Transverse colon (tissue), 4 donors: Measurements from ENCODE around the gene WNT16. TPM values are rescaled to one million over a fixed set of nuclear protein-coding genes. Genes with fewer than 3 reads are reported as not detected.

Experiments used
- DNase-seq: peaks from one replicate; pipeline ENCODE4 v3.0.0-alpha.2; 2019
- H3K27ac ChIP-seq, 4 donors: fragments of 200-600 bp; sonication (generic); 2 replicates each; pipeline ENCODE4 v1.5.1; 2016 to 2018; ENCODE audit warnings: inconsistent platforms in 4 of 4
- H3K27me3 ChIP-seq: fragments of 200-600 bp; sonication (generic); 2 replicates; pipeline ENCODE4 v1.5.1; 2017; ENCODE audit warnings: inconsistent platforms
- H3K36me3 ChIP-seq, 4 donors: fragments of 200-600 bp; sonication (generic); 2 replicates each; pipeline ENCODE4 v1.5.1; 2017 to 2019; ENCODE audit warnings: inconsistent platforms in 4 of 4
- H3K4me1 ChIP-seq, 4 donors: fragments of 200-600 bp; sonication (generic); 2 replicates each; pipeline ENCODE4 v1.5.1; 2017 to 2020; ENCODE audit warnings: inconsistent platforms in 4 of 4
- H3K4me3 ChIP-seq, 4 donors: fragments of 200-600 bp; sonication (generic); 1 replicate in 1 of 4; 2 replicates in 3 of 4; pipeline versions ENCODE4 v1.5.1 to v1.6.1; 2017 to 2019; ENCODE audit warnings: inconsistent platforms in 4 of 4
- H3K9me3 ChIP-seq, 2 donors: fragments of 200-600 bp; sonication (generic); 2 replicates each; pipeline ENCODE4 v1.5.1; 2017 to 2019; ENCODE audit warnings: inconsistent platforms in 2 of 2
- EP300 ChIP-seq: sonication (generic); formaldehyde crosslinking; IDR thresholded peaks from one replicate; pipeline ENCODE4 v1.6.1; 2017; ENCODE audit warnings: antibody characterized with exemption, low read depth
- POLR2A ChIP-seq: fragments of 450-650 bp; IDR thresholded peaks from one replicate; pipeline ENCODE4 v1.6.1; 2016; ENCODE audit warnings: antibody characterized with exemption, mild to moderate bottlenecking, moderate library complexity
- POLR2AphosphoS5 ChIP-seq, 3 donors: sonication (generic); formaldehyde crosslinking; IDR thresholded peaks; one replicate each; pipeline ENCODE4 v1.6.1; 2016; ENCODE audit warnings: antibody characterized with exemption in 3 of 3
- WGBS, 2 donors: methylation state at CpG; one replicate each; pipeline ENCODE4 v1.1.5; 2018; ENCODE audit warnings: low coverage in 1 of 2; 5-methylcytosine and 5-hydroxymethylcytosine counted together
- in situ Hi-C, 4 donors: fragments of 200-750 bp; cut with MboI; loops; one replicate each; pipeline versions ENCODE4 v1.15.0 to v1.15.1; 2017; ENCODE audit warnings: low sequenced_read_pairs in 3 of 4, low pct_ligation_motif_present in 1 of 4, low pct_unique_long_range_greater_than_20kb in 1 of 4
- intact Hi-C: fragments of 100-400 bp; cut with DNase I; formaldehyde crosslinking; loops from one replicate; pipeline ENCODE4 v1.15.1; 2023; ENCODE audit warnings: low total_unique reads
- total RNA-seq, 4 donors: library from RNA; depleted of rRNA; stranded (reverse); fragments of >200 nt; gene quantifications; one replicate each; pipeline ENCODE4 v1.1.0, GENCODE V29; 2016
- TF ChIP-seq, protein P1 (sequence below), 5 experiments: fragments of 200-600 bp in 3 of 5; fragments of 450-650 bp in 2 of 5; sonication (generic) in 3 of 5; IDR thresholded peaks; 1 replicate in 2 of 5; 2 replicates in 3 of 5; pipeline ENCODE4 v1.5.1; 2016 to 2017; ENCODE audit warnings: antibody characterized with exemption in 5 of 5, inconsistent platforms in 3 of 5, mild to moderate bottlenecking in 2 of 5, moderate library complexity in 1 of 5

The WNT16 gene
- total RNA-seq, 4 donors from 2014 or later: 0.32 TPM; not detected in 3

DNA sequence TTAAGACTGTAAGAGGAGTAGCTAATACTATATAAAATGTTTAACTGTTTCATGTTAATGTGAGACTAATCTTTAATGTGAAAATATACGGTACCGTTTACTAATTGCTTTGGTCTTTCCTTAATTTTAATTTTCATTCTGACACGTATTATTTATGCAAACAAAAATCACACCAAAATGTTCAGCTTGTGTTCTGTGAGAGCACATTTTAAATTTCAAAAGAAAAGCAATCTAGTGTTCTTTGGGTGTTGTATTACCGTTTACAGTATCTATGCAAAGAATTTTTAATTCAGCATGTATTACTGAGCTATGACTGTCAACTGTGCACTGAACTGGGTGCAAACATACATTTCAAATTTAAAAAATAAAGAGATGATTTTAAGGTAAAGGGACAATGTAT lies 2.2 kb downstream of the WNT16 start:
- Histone ChIP-seq H3K27me3 (peaks cover 78% of the 10 kb centered on the region), H3K4me1 (peaks cover 6 to 22% (median 17%) of the 10 kb centered on the region in 4 donors), H3K9me3 (no peaks in the 10 kb centered on the region), H3K4me3 (no peak overlapping the region), H3K36me3 (no peaks in the 10 kb centered on the region), H3K27ac (no peak overlapping the region)
- no peak for DNase-seq
- intact Hi-C loops (no loop called here), in situ Hi-C loops (no loop called here)
- TF ChIP-seq EP300: no peak
- no peak for TF ChIP-seq POLR2AphosphoS5 (IDR thresholded peaks at IDR 0.05)
- no peak for TF ChIP-seq POLR2A
- TF ChIP-seq, protein P1, sequence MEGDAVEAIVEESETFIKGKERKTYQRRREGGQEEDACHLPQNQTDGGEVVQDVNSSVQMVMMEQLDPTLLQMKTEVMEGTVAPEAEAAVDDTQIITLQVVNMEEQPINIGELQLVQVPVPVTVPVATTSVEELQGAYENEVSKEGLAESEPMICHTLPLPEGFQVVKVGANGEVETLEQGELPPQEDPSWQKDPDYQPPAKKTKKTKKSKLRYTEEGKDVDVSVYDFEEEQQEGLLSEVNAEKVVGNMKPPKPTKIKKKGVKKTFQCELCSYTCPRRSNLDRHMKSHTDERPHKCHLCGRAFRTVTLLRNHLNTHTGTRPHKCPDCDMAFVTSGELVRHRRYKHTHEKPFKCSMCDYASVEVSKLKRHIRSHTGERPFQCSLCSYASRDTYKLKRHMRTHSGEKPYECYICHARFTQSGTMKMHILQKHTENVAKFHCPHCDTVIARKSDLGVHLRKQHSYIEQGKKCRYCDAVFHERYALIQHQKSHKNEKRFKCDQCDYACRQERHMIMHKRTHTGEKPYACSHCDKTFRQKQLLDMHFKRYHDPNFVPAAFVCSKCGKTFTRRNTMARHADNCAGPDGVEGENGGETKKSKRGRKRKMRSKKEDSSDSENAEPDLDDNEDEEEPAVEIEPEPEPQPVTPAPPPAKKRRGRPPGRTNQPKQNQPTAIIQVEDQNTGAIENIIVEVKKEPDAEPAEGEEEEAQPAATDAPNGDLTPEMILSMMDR (IDR thresholded peaks at IDR 0.05): no peak
- 79 to 80% methylated on average over 4 of the region's 4 CpGs for WGBS, 2 donors

DNA sequence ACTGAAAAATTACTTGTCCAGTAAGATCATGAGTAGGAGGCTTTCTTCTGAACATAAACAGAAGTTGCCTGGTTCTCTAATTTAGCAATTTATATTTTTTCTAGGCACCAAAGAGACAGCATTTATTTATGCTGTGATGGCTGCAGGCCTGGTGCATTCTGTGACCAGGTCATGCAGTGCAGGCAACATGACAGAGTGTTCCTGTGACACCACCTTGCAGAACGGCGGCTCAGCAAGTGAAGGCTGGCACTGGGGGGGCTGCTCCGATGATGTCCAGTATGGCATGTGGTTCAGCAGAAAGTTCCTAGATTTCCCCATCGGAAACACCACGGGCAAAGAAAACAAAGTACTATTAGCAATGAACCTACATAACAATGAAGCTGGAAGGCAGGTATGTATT lies 2.8 kb downstream of the WNT16 start:
- no peak for DNase-seq
- H3K4me1 ChIP-seq: peaks cover 6 to 22% (median 17%) of the 10 kb centered on the region in 4 donors
- no peak overlapping the region for H3K27ac ChIP-seq
- 83 to 90% methylated on average over 4 to 5 of the region's 5 CpGs for WGBS, 2 donors
- H3K27me3 ChIP-seq: peaks cover 78% of the 10 kb centered on the region
- intact Hi-C loops (no loop called here), in situ Hi-C loops (no loop called here)
- no peak for TF ChIP-seq POLR2AphosphoS5 (IDR thresholded peaks at IDR 0.05)
- TF ChIP-seq, protein P1 (IDR thresholded peaks at IDR 0.05): no peak
- no peaks in the 10 kb centered on the region for H3K9me3 ChIP-seq
- no peak overlapping the region for H3K4me3 ChIP-seq
- H3K36me3 ChIP-seq: no peaks in the 10 kb centered on the region

DNA sequence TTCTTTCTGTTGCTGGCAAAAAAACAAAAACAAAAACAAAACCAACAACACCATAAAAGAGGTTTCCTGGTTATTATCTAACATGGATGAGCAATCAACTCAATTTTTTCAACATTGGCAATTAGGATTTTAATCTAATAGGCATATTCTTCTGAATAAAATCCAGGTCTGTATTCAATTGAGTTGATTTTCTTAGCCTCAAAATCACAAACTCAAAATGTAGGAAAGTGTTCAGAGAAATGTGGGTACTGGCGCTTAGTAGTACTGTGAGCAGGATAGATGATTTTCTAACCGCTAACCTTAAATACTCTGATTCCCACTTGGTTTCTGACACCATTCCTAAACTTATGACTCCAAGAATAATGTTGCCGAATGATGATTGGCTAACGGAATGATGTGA lies 5.6 kb downstream of the WNT16 start:
- Histone ChIP-seq H3K9me3 (no peaks in the 10 kb centered on the region), H3K27ac (no peak overlapping the region), H3K4me1 (peaks cover 6 to 13% (median 12%) of the 10 kb centered on the region in 4 donors), H3K4me3 (no peak overlapping the region), H3K27me3 (peaks cover 61% of the 10 kb centered on the region), H3K36me3 (no peaks in the 10 kb centered on the region)
- in situ Hi-C loops (no loop called here), intact Hi-C loops (no loop called here)
- 97 to 98% methylated on average over 4 of the region's 4 CpGs for WGBS, 2 donors
- TF ChIP-seq POLR2A (no peak), POLR2AphosphoS5 (IDR thresholded peaks at IDR 0.05) (no peak)
- DNase-seq: no peak

DNA sequence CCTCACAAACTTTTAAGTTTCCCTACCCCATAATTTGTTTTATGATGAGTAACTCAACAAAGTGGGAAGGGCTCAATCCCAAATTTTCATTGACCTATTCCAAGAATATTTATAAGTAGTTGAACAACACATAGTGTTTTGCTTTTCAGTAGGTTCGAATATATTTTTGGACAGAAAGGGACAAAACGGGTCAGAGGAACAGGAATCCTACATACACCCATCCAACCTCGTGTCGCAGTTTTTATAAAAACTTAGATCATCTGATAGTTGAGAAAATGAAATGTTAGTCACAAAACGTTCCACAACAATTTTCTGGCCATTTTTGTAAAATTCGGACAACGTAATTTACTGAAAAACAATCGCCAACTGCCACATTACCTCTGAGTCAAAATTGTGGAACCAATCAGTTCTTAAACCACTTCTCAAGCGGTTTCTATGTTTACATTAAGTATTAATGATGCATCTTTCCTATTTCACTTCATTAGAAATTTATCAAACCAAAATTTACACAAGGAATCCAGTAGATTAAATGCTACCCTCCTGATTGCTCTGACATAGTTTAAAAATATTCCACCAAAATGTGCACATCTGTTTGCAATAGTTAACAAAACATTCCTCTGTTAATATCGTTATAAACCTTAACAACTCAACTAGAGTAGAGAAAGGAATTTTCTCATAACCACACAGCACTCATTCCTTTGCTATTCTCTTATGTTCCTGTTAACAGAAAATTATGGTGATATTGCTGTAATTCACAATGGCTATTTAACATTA lies 6.3 kb downstream of the WNT16 start:
- in situ Hi-C loops: no loop called here
- WGBS, 2 donors: 84 to 91% methylated on average over 10 of the region's 10 CpGs

More for the DNA sequence above, 6.3 kb downstream of the WNT16 start:
- Histone ChIP-seq H3K27ac (no peak overlapping the region), H3K27me3 (peaks cover 55% of the 10 kb centered on the region), H3K36me3 (no peaks in the 10 kb centered on the region), H3K4me3 (no peak overlapping the region), H3K4me1 (peaks cover under 1 to 6% (median 5%) of the 10 kb centered on the region in 4 donors), H3K9me3 (no peaks in the 10 kb centered on the region)
- intact Hi-C loops: no loop called here
- TF ChIP-seq POLR2A (no peak), EP300 (no peak), POLR2AphosphoS5 (IDR thresholded peaks at IDR 0.05) (no peak)
- TF ChIP-seq, protein P1 (IDR thresholded peaks at IDR 0.05): no peak
- no peak for DNase-seq
